Measurements from ENCODE around the gene FSCB. TPM values are rescaled to one million over a fixed set of nuclear protein-coding genes. Genes with fewer than 3 reads are reported as not detected.

The FSCB gene, protein sequence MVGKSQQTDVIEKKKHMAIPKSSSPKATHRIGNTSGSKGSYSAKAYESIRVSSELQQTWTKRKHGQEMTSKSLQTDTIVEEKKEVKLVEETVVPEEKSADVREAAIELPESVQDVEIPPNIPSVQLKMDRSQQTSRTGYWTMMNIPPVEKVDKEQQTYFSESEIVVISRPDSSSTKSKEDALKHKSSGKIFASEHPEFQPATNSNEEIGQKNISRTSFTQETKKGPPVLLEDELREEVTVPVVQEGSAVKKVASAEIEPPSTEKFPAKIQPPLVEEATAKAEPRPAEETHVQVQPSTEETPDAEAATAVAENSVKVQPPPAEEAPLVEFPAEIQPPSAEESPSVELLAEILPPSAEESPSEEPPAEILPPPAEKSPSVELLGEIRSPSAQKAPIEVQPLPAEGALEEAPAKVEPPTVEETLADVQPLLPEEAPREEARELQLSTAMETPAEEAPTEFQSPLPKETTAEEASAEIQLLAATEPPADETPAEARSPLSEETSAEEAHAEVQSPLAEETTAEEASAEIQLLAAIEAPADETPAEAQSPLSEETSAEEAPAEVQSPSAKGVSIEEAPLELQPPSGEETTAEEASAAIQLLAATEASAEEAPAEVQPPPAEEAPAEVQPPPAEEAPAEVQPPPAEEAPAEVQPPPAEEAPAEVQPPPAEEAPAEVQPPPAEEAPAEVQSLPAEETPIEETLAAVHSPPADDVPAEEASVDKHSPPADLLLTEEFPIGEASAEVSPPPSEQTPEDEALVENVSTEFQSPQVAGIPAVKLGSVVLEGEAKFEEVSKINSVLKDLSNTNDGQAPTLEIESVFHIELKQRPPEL
- not detected in 2 replicates for total RNA-seq

DNA sequence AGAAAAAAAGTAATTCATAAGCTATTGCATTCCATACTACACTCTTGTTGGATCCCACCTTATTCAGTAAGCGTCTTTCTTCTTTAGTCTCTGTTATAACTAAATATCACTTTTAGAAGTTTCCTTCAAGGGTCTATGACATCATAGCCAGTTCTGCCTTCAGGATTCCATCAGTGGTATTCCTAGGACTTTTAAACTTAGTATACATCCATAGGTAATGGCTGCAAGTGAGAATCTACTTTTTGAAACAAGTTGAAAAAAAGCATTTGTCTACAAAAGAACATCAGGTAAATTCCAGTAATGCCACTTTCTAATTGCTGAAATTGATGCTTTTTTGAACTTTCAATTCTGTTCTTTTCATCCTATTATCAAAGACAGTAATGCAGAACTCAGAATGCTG is at the start of gene FSCB:
Gene FSCB (minus strand): TSS at position 101 of the 400 bp plus-strand sequence. CDS start 296 bp downstream, outside the sequence.

Measured in smooth muscle cell of bladder (primary cell).